NT2/D1 (cell line): Measurements from ENCODE around the gene CMKLR1.

Source experiments
- DNase-seq: peaks from one replicate; pipeline ENCODE4 v3.0.0-alpha.2; 2011; ENCODE audit warnings: low read depth, low spot score
- H3K27me3 ChIP-seq: 2 replicates; pipeline ENCODE4 v1.6.0; 2011; ENCODE audit warnings: mild to moderate bottlenecking; ENCODE audit not compliant: insufficient read length, insufficient read depth
- H3K36me3 ChIP-seq: 2 replicates; pipeline ENCODE4 v1.6.1; 2011; ENCODE audit warnings: mild to moderate bottlenecking, low read length, mixed read lengths; ENCODE audit not compliant: insufficient read depth, insufficient read length
- H3K4me1 ChIP-seq: 2 replicates; pipeline ENCODE4 v1.5.1; 2011; ENCODE audit not compliant: insufficient read depth, insufficient read length
- H3K4me3 ChIP-seq: 2 replicates; pipeline ENCODE4 v1.5.1; 2011; ENCODE audit warnings: low read depth; ENCODE audit not compliant: insufficient read length
- H3K9ac ChIP-seq: 2 replicates; pipeline ENCODE4 v1.6.0; 2011; ENCODE audit warnings: low read depth; ENCODE audit not compliant: insufficient read length
- H3K9me3 ChIP-seq: 2 replicates; pipeline ENCODE4 v1.5.1; 2011; ENCODE audit warnings: mild to moderate bottlenecking, low read length; ENCODE audit not compliant: insufficient read depth
- SUZ12 ChIP-seq: IDR thresholded peaks from 2 replicates; pipeline ENCODE4 v1.6.1; 2011; ENCODE audit not compliant: insufficient read length, insufficient read depth; ENCODE audit errors: extremely low read depth
- YY1 ChIP-seq: IDR thresholded peaks from 2 replicates; pipeline ENCODE4 v1.6.1; 2011; ENCODE audit not compliant: insufficient read length, insufficient read depth
- ZNF274 ChIP-seq: IDR thresholded peaks from 2 replicates; pipeline ENCODE4 v1.6.1; 2011; ENCODE audit warnings: mild to moderate bottlenecking, low read depth, low read length

CMKLR1 gene

DNA sequence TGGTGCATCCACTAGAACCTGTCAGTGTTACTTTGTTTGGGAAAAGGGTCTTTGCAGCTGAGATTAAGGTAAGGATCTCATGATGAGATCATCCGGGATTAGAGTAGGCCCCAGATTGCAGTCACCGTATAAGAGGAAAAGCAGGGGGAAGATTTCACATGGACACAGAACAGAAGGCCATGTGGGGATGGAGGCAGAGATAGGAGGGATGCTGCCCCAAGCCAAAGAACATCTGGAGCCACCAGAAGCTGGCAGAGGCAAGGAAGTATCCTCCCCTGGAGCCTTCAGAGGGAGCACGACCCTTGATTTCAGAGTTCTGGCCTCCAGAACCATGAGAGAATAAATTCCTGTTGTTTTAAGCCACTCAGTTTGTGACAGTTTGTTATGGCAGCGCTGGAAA is 39.6 kb downstream of the CMKLR1 start:
- DNase-seq, result no peak
- Histone ChIP-seq H3K4me1 (peaks cover 14% of the 10 kb centered on the region), H3K27me3 (no peaks in the 10 kb centered on the region), H3K9ac (no peak overlapping the region), H3K4me3 (no peak overlapping the region), H3K9me3 (peaks cover 8% of the 10 kb centered on the region; the same call in 1 of the 2 replicates), H3K36me3 (no peaks in the 10 kb centered on the region)
- TF ChIP-seq YY1 (no peak), ZNF274 (no peak), SUZ12 (no peak)

DNA sequence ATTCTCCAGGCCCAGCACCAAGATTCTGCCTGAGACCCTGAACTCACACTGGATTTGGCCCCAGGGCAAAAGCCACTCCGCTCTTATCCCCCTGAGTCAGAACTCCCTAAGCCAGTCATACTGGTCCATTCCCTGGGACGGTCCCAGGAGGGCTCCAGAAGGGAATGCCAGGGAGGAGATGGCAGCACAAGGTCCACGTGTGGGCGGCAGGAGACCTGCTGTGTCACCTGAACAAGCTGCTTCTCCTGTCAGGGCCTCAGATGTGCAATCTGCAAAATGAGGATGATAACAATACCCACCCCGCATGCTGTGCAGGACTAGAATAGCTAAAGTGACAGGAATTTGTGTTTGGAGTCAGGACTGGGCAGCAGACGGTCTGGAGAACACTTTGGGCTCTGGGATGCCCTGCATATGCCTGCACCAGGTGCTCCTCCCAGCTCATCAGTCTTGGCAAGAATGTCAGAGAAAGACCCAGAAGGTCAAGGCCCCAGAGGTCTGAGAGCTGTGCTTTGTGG is 40.3 kb downstream of the CMKLR1 start:
- TF ChIP-seq ZNF274, result no peak
- TF ChIP-seq SUZ12, result no peak
- no peak for TF ChIP-seq YY1
- no peak overlapping the region for H3K4me3 ChIP-seq
- no peak overlapping the region for H3K9ac ChIP-seq
- H3K36me3 ChIP-seq, result no peaks in the 10 kb centered on the region
- no peak for DNase-seq
- no peaks in the 10 kb centered on the region for H3K27me3 ChIP-seq
- H3K9me3 ChIP-seq, result peaks cover 8% of the 10 kb centered on the region; the same call in 1 of the 2 replicates
- H3K4me1 ChIP-seq, result peaks cover 8% of the 10 kb centered on the region

DNA sequence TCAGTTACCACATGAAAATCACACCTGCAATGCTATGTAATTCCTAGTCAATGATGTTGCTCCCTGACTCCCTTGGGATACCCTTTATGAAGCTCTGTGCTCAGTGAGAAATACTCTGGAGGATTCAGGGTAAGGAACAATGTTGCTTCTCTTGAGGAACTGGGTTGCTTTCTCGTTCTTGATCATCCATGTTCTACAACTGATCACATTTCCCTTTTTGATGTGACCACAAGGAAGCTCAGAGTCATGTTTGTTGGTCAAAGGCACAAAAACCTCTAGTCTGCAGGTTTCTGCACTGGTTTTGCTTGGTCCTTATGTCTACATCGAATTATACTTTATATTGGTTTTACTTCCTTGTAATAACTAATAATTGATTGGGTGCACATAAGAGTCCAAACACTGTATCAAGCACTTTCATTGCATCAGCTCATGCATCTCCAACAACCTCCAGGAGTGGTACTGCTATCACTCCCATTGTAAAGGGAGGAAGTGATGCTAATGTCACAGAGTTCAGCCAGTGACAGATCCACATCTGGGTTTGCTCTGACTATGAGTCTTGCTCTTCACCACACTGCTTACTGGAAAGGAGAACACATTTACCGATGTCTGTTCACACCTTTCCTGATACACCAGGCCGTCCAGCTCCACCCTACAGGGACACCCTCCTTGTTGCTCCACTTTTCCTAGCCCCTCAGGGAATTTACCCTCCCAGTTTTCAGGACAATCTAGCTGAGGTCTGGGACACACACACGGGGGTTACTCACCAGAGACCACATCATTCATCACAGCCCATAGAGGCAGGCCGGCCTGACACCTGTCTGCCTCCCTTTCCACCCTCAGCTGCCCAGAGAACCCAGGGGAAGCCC is 41.0 kb downstream of the CMKLR1 start:
- Histone ChIP-seq H3K36me3 (no peaks in the 10 kb centered on the region), H3K27me3 (no peaks in the 10 kb centered on the region), H3K4me3 (no peak overlapping the region), H3K4me1 (peaks cover 4% of the 10 kb centered on the region), H3K9me3 (peaks cover 8% of the 10 kb centered on the region; the same call in 1 of the 2 replicates), H3K9ac (no peak overlapping the region)
- TF ChIP-seq ZNF274, result no peak
- TF ChIP-seq YY1, result no peak
- no peak for TF ChIP-seq SUZ12
- no peak for DNase-seq

DNA sequence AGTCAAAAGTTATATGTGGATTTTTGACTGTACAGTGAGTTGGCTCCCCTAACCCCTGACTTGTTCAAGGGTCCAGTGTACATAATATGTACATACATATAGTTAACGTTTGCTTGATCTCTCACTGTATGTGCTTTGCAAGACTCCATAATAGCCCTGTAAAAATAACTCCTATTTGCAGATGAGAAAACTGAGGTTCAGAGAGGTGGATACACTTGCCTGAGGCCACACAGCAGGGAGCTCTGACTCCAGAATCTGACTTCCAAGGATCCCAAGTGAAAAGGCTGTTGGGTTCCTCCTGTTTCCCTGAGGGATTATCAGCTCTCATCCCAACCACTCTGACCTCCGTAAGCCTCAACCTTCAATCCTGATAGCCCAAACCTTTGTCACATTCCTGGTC is 41.7 kb downstream of the CMKLR1 start:
- no peak for DNase-seq
- TF ChIP-seq YY1, result no peak
- no peak for TF ChIP-seq ZNF274
- TF ChIP-seq SUZ12, result no peak
- Histone ChIP-seq H3K4me1 (no peaks in the 10 kb centered on the region), H3K27me3 (no peaks in the 10 kb centered on the region), H3K9me3 (peaks cover 8% of the 10 kb centered on the region; the same call in 1 of the 2 replicates), H3K36me3 (peaks cover 3% of the 10 kb centered on the region), H3K4me3 (no peak overlapping the region), H3K9ac (no peak overlapping the region)

DNA sequence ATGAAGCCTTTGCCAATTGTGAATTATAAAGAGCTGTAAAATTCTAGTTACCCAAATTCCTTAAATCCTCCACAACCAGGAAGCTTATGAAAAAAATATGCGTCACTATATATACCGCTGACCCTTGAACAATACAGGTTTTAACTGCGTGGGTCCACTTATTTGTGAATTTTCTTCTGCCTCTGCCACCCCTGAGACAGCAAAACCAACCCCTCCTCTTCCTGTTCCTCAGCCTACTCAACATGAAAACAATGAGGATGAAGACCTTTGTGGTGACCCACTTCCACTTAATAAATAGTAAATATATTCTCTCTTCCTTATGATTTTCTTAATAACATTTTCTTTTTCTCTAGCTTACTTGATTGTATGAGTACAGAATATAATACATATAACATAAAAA is 42.2 kb downstream of the CMKLR1 start:
- Histone ChIP-seq H3K9me3 (peaks cover 6% of the 10 kb centered on the region; the same call in 1 of the 2 replicates), H3K27me3 (no peaks in the 10 kb centered on the region), H3K4me3 (no peak overlapping the region), H3K4me1 (no peaks in the 10 kb centered on the region), H3K36me3 (peaks cover 4% of the 10 kb centered on the region), H3K9ac (no peak overlapping the region)
- TF ChIP-seq ZNF274 (no peak), YY1 (no peak), SUZ12 (no peak)
- no peak for DNase-seq

DNA sequence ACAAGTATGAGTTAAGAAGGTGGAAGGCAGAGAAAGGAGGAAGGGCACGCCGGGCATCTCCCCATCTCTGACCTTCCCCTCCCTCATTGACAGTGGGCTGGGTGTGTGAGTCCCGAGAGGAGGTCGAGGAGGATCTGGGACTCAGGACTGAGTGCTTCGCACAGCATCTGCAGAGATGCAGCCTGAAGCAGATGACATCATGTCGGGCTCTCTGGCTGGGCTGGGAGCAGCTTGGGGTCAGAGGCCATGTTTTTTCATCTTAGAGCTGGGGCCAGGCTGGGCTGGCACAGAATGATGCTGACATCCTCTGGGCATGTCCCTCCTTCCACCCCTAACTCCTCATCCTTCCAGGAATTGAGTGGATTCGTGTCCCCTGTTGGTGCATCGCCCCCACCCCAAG is 43.5 kb downstream of the CMKLR1 start:
- no peak for DNase-seq
- H3K9ac ChIP-seq, result no peak overlapping the region
- H3K9me3 ChIP-seq, result no peaks in the 10 kb centered on the region
- no peaks in the 10 kb centered on the region for H3K4me1 ChIP-seq
- peaks cover 9% of the 10 kb centered on the region for H3K36me3 ChIP-seq
- no peaks in the 10 kb centered on the region for H3K27me3 ChIP-seq
- TF ChIP-seq ZNF274 (no peak), SUZ12 (no peak), YY1 (no peak)
- no peak overlapping the region for H3K4me3 ChIP-seq
